ENCODE data around the gene TIMP3.

DNA sequence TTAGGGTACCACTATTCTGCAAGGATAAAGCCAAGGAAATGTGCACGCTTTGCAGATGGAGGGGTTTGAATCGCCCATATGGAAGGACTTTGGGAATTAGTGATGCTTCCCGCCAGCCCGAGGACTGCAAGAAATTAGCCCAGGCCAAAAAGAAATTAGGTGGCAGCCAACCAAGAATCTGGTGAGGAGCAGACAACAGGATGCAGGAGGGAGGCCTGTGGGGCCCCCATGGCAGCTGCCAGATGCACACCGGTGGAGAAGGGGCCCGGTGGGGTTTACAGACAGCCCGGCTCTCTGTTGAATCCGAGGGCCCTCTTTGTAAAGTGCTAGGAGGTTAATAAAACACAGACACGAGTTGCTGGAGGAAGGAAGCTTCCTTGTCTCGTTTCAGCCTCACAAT, 73.5 kb downstream of the TIMP3 start:
- TF ChIP-seq, protein P1, sequence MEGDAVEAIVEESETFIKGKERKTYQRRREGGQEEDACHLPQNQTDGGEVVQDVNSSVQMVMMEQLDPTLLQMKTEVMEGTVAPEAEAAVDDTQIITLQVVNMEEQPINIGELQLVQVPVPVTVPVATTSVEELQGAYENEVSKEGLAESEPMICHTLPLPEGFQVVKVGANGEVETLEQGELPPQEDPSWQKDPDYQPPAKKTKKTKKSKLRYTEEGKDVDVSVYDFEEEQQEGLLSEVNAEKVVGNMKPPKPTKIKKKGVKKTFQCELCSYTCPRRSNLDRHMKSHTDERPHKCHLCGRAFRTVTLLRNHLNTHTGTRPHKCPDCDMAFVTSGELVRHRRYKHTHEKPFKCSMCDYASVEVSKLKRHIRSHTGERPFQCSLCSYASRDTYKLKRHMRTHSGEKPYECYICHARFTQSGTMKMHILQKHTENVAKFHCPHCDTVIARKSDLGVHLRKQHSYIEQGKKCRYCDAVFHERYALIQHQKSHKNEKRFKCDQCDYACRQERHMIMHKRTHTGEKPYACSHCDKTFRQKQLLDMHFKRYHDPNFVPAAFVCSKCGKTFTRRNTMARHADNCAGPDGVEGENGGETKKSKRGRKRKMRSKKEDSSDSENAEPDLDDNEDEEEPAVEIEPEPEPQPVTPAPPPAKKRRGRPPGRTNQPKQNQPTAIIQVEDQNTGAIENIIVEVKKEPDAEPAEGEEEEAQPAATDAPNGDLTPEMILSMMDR (IDR thresholded peaks at IDR 0.05 in 8 of 11, conservative IDR thresholded peaks at IDR 0.05 in 3 of 11): no peak
- TF ChIP-seq POLR2AphosphoS5 (IDR thresholded peaks at IDR 0.05): no peak

Measured in spleen (tissue), 7 donors.